Activated naive CD4-positive, alpha-beta T cell (primary cell): ENCODE data around the gene NDFIP2.
"Not testable (repeated sequence)": the region's sequence is repeated elsewhere in the genome, so short reads cannot be mapped to it uniquely, and the experiment has no call there.

Source experiments
- DNase-seq, 4 experiments: peaks; one replicate each; lab custom pipeline; 2025; lab: John Stamatoyannopoulos, UW

NDFIP2 gene

GRCh38 chr13:79533781-79534400 lies 52.9 kb downstream of the NDFIP2 start:
- DNase-seq = no peak

- DNase-seq = no peak
These were observed 53.6 kb downstream of the NDFIP2 start for GRCh38 chr13:79534596-79534995.

GRCh38 chr13:79538757-79539156 lies 57.8 kb downstream of the NDFIP2 start:
- DNase-seq = no peak

GRCh38 chr13:79540504-79540903 lies 59.5 kb downstream of the NDFIP2 start:
- DNase-seq = no peak

GRCh38 chr13:79541426-79542049 lies 60.6 kb downstream of the NDFIP2 start:
- no peak for DNase-seq

GRCh38 chr13:79543883-79544282 lies 62.9 kb downstream of the NDFIP2 start:
- no peak for DNase-seq

GRCh38 chr13:79547211-79548195 lies 66.5 kb downstream of the NDFIP2 start:
- DNase-seq = no peak

GRCh38 chr13:79548902-79549301 lies 67.9 kb downstream of the NDFIP2 start:
- no peak for DNase-seq

- no peak for DNase-seq
These were observed 68.6 kb downstream of the NDFIP2 start for GRCh38 chr13:79549355-79550106.

- DNase-seq = no peak
These were observed 76.7 kb downstream of the NDFIP2 start for GRCh38 chr13:79557666-79558065.

- DNase-seq = no peak
These were observed 80.0 kb downstream of the NDFIP2 start for GRCh38 chr13:79560954-79561353.

GRCh38 chr13:79562557-79562956 lies 81.6 kb downstream of the NDFIP2 start:
- no peak for DNase-seq

GRCh38 chr13:79566118-79566517 lies 85.2 kb downstream of the NDFIP2 start:
- no peak for DNase-seq

GRCh38 chr13:79571147-79571546 lies 90.2 kb downstream of the NDFIP2 start:
- no peak for DNase-seq

- not testable (repeated sequence) for DNase-seq
These were observed 92.9 kb downstream of the NDFIP2 start for GRCh38 chr13:79573892-79574291.

GRCh38 chr13:79581870-79582315 lies 100.9 kb downstream of the NDFIP2 start:
- no peak for DNase-seq

- no peak for DNase-seq
These were observed 101.9 kb downstream of the NDFIP2 start for GRCh38 chr13:79582896-79583295.

GRCh38 chr13:79585033-79585432 lies 104.1 kb downstream of the NDFIP2 start:
- DNase-seq = no peak

- DNase-seq = no peak
These were observed 108.8 kb downstream of the NDFIP2 start for GRCh38 chr13:79589603-79590393.

GRCh38 chr13:79590394-79590676 lies 109.4 kb downstream of the NDFIP2 start:
- DNase-seq = no peak

- no peak for DNase-seq
These were observed 110.5 kb downstream of the NDFIP2 start for GRCh38 chr13:79591493-79591892.
